Measurements from ENCODE around the gene MED13L.

- TF ChIP-seq CTCF (optimal IDR thresholded peaks at IDR 0.05 in 1 of 3, IDR thresholded peaks at IDR 0.05 in 1 of 3, conservative IDR thresholded peaks at IDR 0.05 in 1 of 3; ENCODE audit: extremely low read depth in 1 of 3, insufficient read depth in 2 of 3, low read length in 3 of 3) (no peak), EZH2 (IDR thresholded peaks at IDR 0.05; ENCODE audit: low read length) (no peak)
Measured at GRCh38 chr12:116303929-116304328, 26.4 kb upstream of the MED13L start.

Measured in keratinocyte (primary cell).